Fibroblast of skin of right quadriceps (primary cell): ENCODE results near the gene APH1A.
"Not testable (repeated sequence)": the region's sequence is repeated elsewhere in the genome, so short reads cannot be mapped to it uniquely, and the experiment has no call there.

ENCODE experiments used
- DNase-seq: peaks from one replicate; pipeline ENCODE4 v3.0.0-alpha.2; 2013

The APH1A gene

GRCh38 chr1:150268705-150269403 is at the start of gene APH1A:
Gene APH1A (minus strand): TSS chr1:150269016. CDS start chr1:150268810, 206 bp downstream.
- peak; percentile 98 for DNase-seq

DNA sequence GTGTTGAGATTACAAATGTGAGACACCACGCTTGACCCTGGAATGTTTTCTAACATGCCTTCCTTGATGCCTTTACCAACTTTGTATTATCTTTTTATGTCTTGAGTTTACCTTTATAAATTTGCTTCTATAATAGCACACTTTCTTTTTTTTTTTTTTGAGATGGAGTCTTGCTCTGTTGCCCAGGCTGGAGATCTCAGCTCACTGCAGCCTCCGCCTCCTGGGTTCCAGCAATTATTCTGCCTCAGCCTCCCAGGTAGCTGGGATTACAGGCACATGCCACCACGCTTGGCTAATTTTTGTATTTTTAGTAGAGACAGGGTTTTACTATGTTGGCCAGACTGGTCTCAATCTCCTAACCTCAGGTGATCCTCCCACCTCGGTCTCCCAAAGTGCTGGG is 45.9 kb upstream of the APH1A start:
- not testable (repeated sequence) for DNase-seq

DNA sequence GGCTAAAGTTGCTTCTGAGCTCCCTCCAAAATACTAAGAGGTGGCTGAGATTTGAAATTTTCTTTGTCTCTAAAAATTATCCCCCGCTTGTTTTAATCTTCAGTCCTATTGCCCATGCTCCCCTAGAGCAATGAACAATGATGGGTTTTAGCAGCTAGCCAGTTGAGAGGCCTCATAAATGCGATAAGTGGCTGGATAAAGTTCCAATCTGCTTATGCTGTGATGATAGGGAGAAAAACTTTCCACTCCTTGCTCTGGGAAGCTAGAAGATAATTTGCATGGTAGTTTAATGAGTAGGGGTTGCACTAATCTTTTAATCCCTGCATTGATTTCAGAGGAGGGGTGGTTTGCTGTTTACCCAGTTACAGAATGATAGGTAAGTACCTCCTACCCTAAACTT is 42.9 kb upstream of the APH1A start:
- DNase-seq: no peak

GRCh38 chr1:150309758-150310508 is 41.1 kb upstream of the APH1A start:
- DNase-seq: no peak

DNA sequence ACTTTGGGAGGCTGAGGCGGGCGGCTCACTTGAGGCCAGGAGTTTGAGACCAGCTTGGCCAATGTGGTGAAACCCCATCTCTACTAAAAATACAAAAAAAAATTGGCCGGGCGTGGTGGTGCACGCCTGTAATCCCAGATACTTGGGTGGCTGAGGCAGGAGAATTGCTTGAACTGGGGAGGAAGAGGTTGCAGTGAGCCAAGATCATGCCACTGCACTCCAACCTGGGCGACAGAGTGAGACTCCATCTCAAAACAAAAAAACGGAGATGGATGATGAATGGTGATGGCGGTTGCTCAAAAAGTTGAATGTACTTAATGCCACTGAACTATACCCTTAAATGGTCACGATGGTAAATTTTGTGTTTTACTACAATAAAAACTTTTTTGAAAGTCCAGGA is 39.8 kb upstream of the APH1A start:
- not testable (repeated sequence) for DNase-seq

DNA sequence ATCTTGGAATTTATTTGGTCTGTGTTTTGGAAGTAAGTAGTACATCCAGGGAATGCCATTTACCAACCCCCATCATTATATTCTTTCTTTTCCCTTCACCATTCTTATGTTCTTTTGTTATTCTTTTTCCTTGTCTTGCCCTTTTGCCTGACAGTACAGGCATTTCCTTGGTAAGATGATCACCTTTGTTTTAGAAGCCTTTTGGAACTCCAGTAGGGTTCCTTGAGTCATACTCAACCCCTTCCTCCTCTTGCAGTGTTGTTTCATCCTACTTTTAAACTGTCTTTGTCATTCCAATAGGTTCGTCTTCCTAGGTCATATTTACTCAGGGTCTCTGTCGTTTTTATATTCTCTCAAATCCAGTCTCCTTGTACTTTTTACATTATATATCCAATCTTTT is 34.1 kb upstream of the APH1A start:
- DNase-seq: no peak

DNA sequence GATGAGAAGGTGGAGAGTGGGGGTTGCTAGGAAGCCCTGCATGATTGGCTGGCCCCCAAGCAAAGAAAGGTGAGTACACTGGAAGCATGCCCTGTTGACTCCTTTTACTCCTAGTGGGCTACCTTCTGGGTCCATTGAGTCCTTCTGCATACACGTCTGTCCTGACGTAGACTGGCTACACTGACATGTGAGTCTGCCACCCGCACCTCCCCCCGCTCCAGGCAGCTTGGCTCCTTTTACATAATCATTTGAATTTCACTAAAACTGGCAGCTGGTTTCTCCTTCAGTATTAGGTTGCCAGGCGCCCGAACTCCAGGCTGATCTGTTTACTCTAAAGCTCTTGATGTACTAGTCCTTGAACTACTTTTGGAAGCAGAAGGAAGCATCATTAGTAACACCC is 33.5 kb upstream of the APH1A start:
- no peak for DNase-seq

DNA sequence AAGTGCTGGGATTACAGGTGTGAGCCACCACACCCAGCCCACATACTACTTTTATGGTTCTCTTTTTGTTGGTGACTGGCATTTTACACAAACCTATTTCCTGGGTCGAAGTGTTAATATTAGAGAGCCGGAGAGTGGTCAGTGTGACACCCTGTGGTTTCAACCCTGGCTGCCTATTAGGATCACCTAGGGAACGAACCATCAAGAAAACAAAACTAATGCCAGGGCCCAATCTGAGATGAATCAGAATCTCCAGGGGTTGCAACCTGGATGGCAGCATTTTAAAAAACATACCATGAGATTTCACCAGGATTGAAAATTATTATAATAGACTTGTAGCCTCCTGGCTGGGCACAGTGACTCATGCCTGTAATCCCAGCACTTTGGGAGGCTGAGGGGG is 30.9 kb upstream of the APH1A start:
- DNase-seq: no peak

GRCh38 chr1:150295476-150295875 is 26.7 kb upstream of the APH1A start:
- no peak for DNase-seq

GRCh38 chr1:150293433-150294253 is 24.8 kb upstream of the APH1A start, which contains the start of gene MRPS21:
Gene MRPS21 (plus strand): TSS chr1:150293861. CDS start chr1:150294367, 506 bp downstream.
- DNase-seq: peak; percentile 89

GRCh38 chr1:150288822-150289221 is 20.0 kb upstream of the APH1A start:
- no peak for DNase-seq

GRCh38 chr1:150288382-150288781 is 19.6 kb upstream of the APH1A start:
- DNase-seq: no peak

GRCh38 chr1:150283260-150283659 is 14.4 kb upstream of the APH1A start:
- no peak for DNase-seq

DNA sequence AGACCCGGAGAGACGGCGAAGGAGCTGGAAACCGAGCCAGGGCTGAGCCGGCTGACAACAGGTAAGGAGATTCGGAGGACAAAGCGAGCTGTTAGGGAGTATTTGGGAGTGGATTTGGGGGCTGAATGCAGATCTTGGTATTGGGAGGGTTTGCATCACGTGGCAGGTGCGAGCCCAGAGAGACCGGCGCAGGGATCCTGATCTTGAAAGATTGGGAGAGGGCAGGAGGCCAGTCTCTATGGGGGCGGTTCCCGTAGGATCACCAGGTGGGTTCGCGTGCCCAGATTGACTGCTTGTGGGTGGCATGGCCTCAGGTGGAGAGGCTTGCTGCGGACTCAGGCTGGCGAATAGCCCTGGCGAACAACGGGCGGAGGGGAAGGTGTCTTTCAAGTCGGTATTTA is 13.7 kb upstream of the APH1A start:
- DNase-seq: no peak

DNA sequence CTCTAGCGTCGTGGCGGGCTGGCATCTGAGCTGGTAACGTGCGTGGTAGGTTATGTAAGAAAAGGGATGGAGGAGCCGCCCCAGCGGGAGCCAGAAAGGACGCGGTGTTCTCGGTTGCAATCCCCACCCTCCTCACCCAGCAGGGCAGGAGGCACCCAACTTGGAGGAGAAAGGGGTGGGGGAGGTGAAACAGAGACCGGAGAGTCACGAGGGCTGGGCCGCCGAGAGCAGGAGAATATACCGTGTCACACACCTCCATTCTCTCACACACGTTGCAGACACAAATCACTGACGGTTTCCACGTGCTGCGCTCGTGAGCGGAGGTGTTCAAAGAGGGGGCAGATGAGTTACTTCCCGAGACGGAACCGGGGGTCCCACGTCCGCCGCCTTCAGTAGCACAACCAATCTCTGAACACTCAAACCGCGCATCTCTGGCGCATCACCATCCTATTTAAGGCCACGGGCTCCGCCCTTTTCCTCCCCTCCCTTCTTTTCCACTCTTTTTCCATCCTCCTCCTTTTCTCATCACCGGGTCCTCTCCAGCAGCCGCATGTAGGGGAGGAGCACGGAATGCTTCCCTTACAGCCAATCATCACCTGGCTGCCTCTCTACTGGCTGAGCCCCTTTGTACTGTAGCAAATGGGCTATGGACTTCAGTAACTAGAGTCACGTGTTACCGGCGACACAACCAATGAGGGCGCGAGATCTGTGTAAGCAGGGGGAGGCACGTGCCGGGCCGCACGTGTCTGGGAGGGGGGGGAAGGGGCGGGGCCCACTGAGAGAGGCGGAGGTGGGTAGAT is 13.1 kb upstream of the APH1A start, which contains the start of gene CIART:
Gene CIART (plus strand): TSS at position 797 of the 800 bp plus-strand sequence. CDS start 714 bp downstream, outside the sequence.
- peak; percentile 99 for DNase-seq

DNA sequence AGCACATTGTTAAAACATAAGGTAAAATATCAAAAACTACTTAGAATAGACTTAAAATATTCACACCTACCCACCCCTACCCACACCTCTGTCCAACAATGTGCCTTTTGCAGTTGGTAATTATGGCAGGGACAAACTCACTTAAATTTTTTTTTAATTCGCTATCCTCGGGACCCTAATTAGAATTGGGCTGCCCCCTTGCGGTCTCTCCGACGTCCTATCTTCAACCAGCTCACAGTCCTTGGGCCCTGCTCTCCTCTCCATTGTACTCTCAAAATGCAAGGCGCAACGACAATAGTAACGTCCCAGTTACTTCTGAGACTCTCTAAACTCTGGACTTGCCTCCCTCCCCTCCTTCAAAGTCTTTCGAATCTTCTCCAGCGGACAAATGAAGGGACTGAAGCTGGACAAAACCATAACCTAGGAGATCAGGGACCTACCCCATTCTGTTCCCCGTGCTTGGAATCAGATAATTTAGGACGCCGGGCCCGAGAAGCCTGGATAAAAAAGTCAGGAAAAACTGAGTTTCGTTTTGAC is 12.5 kb upstream of the APH1A start:
- DNase-seq: peak; percentile 71

- DNase-seq: no peak
These were observed 11.4 kb upstream of the APH1A start for GRCh38 chr1:150280138-150280707.

DNA sequence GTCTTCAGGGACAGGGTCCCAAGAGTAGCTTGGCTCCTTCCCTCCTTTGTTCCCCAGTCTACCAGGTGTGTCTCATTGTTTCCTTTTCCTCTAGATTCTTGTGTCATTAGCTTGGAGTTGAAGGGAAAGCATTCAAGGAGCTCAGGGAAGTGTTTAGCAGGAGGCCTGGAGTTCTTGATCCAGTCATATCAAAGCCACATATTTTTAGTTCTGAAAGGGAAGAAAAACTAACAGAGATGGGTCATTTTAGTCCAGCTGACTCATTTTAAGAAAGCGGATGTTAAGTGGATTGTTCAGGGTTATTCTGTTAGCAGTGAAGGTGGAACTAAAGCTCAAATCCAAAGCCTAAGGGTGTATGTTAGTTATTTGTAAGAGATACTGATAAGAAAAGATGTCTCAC is 4.5 kb upstream of the APH1A start:
- no peak for DNase-seq

DNA sequence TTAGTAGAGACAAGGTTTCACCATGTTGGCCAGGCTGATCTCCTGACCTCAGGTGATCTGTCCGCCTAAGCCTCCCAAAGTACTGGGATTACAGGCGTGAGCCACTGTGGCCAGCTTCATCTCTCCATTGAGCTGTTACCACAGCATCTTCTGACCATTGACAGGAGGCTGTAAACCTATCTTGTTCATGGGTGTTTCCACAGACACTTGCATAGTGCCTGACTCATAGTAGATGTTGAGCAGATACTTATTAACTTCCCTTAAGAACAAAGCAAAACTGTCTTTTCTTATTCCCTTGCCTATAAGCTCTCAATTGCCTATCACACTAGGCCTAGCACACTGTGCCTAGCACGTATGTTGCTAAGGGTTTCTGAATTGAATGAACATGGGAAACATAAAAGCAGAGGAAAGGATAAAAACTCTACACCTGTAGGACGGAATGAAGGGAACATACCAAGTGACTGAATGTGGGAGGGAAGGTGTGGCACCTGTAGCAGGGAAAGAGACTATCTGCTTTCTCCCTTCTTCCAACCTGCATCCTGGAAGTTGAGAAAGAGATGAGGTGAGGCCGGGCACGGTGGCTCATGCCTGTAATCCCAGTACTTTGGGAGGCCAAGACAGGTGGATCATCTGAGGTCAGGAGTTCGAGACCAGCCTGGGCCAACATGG is 2.6 kb upstream of the APH1A start:
- DNase-seq: no peak

GRCh38 chr1:150269451-150269850 is 635 bp upstream of the APH1A start:
- no peak for DNase-seq

DNA sequence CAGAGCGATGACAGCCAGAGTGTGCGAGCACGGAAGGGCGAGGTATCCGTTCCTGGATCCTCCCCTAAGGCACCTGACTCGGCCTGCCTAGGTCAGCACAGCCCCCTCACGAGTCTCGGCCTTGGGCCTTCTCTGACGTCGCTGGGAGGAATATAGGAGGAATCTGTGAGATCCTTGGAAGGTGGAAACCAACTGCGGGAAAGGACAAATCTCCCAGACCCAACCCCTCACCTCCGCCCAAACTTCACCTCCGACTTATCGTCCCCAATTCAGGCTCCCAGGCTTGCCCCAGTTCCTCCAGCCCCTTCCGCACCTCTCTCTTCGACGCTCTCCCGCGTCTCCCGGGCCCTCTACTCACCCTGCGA is 494 bp downstream of the APH1A start:
- DNase-seq: no peak
